HepG2 (cell line): Measurements from ENCODE around the gene LRRC63. TPM values are rescaled to one million over a fixed set of nuclear protein-coding genes. Genes with fewer than 3 reads are reported as not detected.

ENCODE experiments used
- ATAC-seq: fragments of 200-7000 bp; cut with Tn5 transposase; 3 replicates; pipeline ENCODE4 v1.9.1; 2020; ENCODE audit warnings: mild to moderate bottlenecking, moderate library complexity
- BruUV-seq: library from RNA; stranded (reverse); fragments of 400-500 nt; replicated peaks from 2 replicates; lab custom pipeline; 2021; lab: Mats Ljungman, UMichigan
- CTCF ChIA-PET: fragments of 300-600 bp; formaldehyde crosslinking; extraction: SDS; loops from one replicate; lab custom pipeline; 2021; ENCODE audit warnings: low total read pairs, inconsistent platforms, low intra/inter-chr PET ratio; lab: Yijun Ruan, JAX
- POLR2A ChIA-PET: fragments of 350-600 bp; sonication (Branson Sonifier 250); formaldehyde crosslinking; loops from one replicate; lab custom pipeline; 2020; ENCODE audit warnings: antibody characterized with exemption, inconsistent platforms; lab: Yijun Ruan, JAX
- DNase-seq: peaks from one replicate; pipeline ENCODE4 v3.0.0-alpha.2; 2015; ENCODE audit warnings: low spot score
- FAIRE-seq: peaks from 3 replicates; lab custom pipeline; 2011; peaks lifted over from hg19 to GRCh38; lab: Jason Lieb, UNC
- H2AFZ ChIP-seq: one replicate; pipeline ENCODE4 v1.6.1; 2011; ENCODE audit warnings: low read length, inconsistent platforms
- H3K27ac ChIP-seq: fragments of 300-600 bp; 3 replicates; pipeline ENCODE4 v1.8.0; 2011; ENCODE audit warnings: mixed run types, mild to moderate bottlenecking, mixed read lengths, low read length, inconsistent platforms; ENCODE audit not compliant: insufficient read depth; ENCODE audit errors: extremely low read length
- H3K27me3 ChIP-seq, 2 experiments: fragments of 200-600 bp in 1 of 2; 2 replicates in 1 of 2; 3 replicates in 1 of 2; pipeline versions ENCODE4 v1.6.0 to v1.8.0; 2011; ENCODE audit warnings: low read length in 2 of 2, mild to moderate bottlenecking in 2 of 2, moderate library complexity in 2 of 2, inconsistent platforms in 1 of 2; ENCODE audit not compliant: insufficient read depth in 2 of 2, control insufficient read depth in 1 of 2
- H3K36me3 ChIP-seq, 2 experiments: fragments of 200-600 bp in 1 of 2; replicated peaks in 1 of 2; 2 replicates in 1 of 2; 3 replicates in 1 of 2; pipeline versions ENCODE4 v1.5.1 to v1.8.0; 2011; ENCODE audit warnings: low read length in 2 of 2, inconsistent platforms in 1 of 2; ENCODE audit not compliant: insufficient read depth in 2 of 2, control insufficient read depth in 1 of 2
- H3K4me1 ChIP-seq: 2 replicates; pipeline ENCODE4 v1.5.1; 2012; ENCODE audit warnings: low read length, inconsistent platforms; ENCODE audit not compliant: insufficient read depth
- H3K4me2 ChIP-seq: 2 replicates; pipeline ENCODE4 v1.6.0; 2011; ENCODE audit warnings: low read depth, low read length, inconsistent platforms
- H3K4me3 ChIP-seq, 3 experiments: fragments of 200-600 bp in 1 of 3; sonication (generic), shearing (Covaris generic) in 1 of 3; replicated peaks in 1 of 3; 2 replicates each; pipeline ENCODE4 v1.5.1; 2011 to 2016; ENCODE audit warnings: low read length in 3 of 3, inconsistent platforms in 2 of 3, low read depth in 2 of 3, mild to moderate bottlenecking in 2 of 3, control low read depth in 1 of 3, mixed read lengths in 1 of 3; ENCODE audit not compliant: insufficient read depth in 1 of 3
- H3K79me2 ChIP-seq: one replicate; pipeline ENCODE4 v1.6.1; 2011; ENCODE audit warnings: low read length, inconsistent platforms; ENCODE audit not compliant: insufficient read depth
- H3K9ac ChIP-seq: 2 replicates; pipeline ENCODE4 v1.6.0; 2011; ENCODE audit warnings: mild to moderate bottlenecking, low read depth, low read length, inconsistent platforms; ENCODE audit not compliant: insufficient read depth
- H3K9me3 ChIP-seq: 2 replicates; pipeline ENCODE4 v1.5.1; 2012; ENCODE audit warnings: mild to moderate bottlenecking, low read length
- H4K20me1 ChIP-seq: 2 replicates; pipeline ENCODE4 v1.6.0; 2011; ENCODE audit warnings: inconsistent platforms, mild to moderate bottlenecking, low read length, moderate library complexity; ENCODE audit not compliant: insufficient read depth
- CREM ChIP-seq, 2 experiments: sonication (generic) in 1 of 2; formaldehyde crosslinking in 1 of 2; IDR thresholded peaks; 2 replicates each; pipeline versions ENCODE4 v1.4.0 to v1.6.1; 2016 to 2020; ENCODE audit warnings: antibody characterized with exemption in 1 of 2, mild to moderate bottlenecking in 1 of 2, missing genetic modification reagents in 1 of 2
- FOXC1 ChIP-seq: sonication (generic); formaldehyde crosslinking; IDR thresholded peaks from 2 replicates; pipeline ENCODE4 v1.8.0; 2022; ENCODE audit warnings: mild to moderate bottlenecking, missing genetic modification reagents, borderline replicate concordance
- NFATC3 ChIP-seq: sonication (generic); formaldehyde crosslinking; IDR thresholded peaks from 2 replicates; pipeline ENCODE4 v1.5.1; 2020; ENCODE audit warnings: mild to moderate bottlenecking, missing genetic modification reagents
- NFKBIZ ChIP-seq: IDR thresholded peaks from 2 replicates; pipeline ENCODE4 v1.6.1; 2018; ENCODE audit warnings: missing genetic modification reagents, missing compliant biosample characterization
- SRSF1 ChIP-seq: fragments of 200-400 bp; formaldehyde crosslinking; optimal IDR thresholded peaks from 2 replicates; pipeline ENCODE3; 2017; ENCODE audit warnings: mild to moderate bottlenecking, low read depth, low read length, moderate library complexity
- ZBTB14 ChIP-seq: sonication (generic); formaldehyde crosslinking; IDR thresholded peaks from 2 replicates; pipeline ENCODE4 v1.4.0; 2020; ENCODE audit warnings: missing genetic modification reagents
- ZNF281 ChIP-seq: sonication (generic); formaldehyde crosslinking; IDR thresholded peaks from 2 replicates; pipeline ENCODE4 v1.4.0; 2020; ENCODE audit warnings: missing genetic modification reagents, borderline replicate concordance
- ZNF292 ChIP-seq: sonication (generic); formaldehyde crosslinking; IDR thresholded peaks from 2 replicates; pipeline ENCODE4 v1.8.1; 2022; ENCODE audit warnings: mild to moderate bottlenecking, low read depth, missing genetic modification reagents, borderline replicate concordance
- ZNF737 ChIP-seq: sonication (generic); formaldehyde crosslinking; IDR thresholded peaks from 2 replicates; pipeline ENCODE4 v1.5.0; 2020; ENCODE audit warnings: missing genetic modification reagents, mild to moderate bottlenecking, borderline replicate concordance
- ZNF747 ChIP-seq: sonication (generic); formaldehyde crosslinking; IDR thresholded peaks from 2 replicates; pipeline ENCODE4 v1.8.1; 2023; ENCODE audit warnings: missing genetic modification reagents, mild to moderate bottlenecking, borderline replicate concordance
- ZNF784 ChIP-seq: sonication (generic); formaldehyde crosslinking; IDR thresholded peaks from 2 replicates; pipeline ENCODE4 v1.5.1; 2020; ENCODE audit warnings: missing genetic modification reagents, mild to moderate bottlenecking, borderline replicate concordance
- ZSCAN12 ChIP-seq: sonication (generic); formaldehyde crosslinking; IDR thresholded peaks from 2 replicates; pipeline ENCODE4 v1.9.0; 2021; ENCODE audit warnings: mild to moderate bottlenecking, missing genetic modification reagents
- WGBS: methylation state at CpG from one replicate; pipeline ENCODE4 v1.1.6; 2017; ENCODE audit warnings: low lambda C conversion rate; 5-methylcytosine and 5-hydroxymethylcytosine counted together
- in situ Hi-C: cut with HindIII; loops from 2 replicates; pipeline ENCODE4 v1.10.0; 2017; ENCODE audit warnings: low pct_unique_long_range_greater_than_20kb; ENCODE audit not compliant: extremely low pct_ligation_motif_present
- intact Hi-C: fragments of 100-400 bp; cut with micrococcal nuclease; formaldehyde crosslinking; loops from one replicate; pipeline ENCODE4 v1.10.0; 2022; ENCODE audit not compliant: unreplicated experiment
- polyA plus RNA-seq, 8 experiments: library from polyadenylated mRNA; depleted of rRNA in 3 of 8; stranded (reverse) in 7 of 8; unstranded in 1 of 8; fragments of >200 nt; fragmentation: Illumina TruSeq in 4 of 8; extraction: Trizol in 4 of 8; gene quantifications; 2 replicates each; pipeline versions ENCODE4 v1.2.1 to v1.2.3, GENCODE V29; 2011 to 2016; ENCODE audit warnings: low read depth in 4 of 8, missing spikeins in 1 of 8, mixed read lengths in 1 of 8; ENCODE audit not compliant: insufficient read depth in 1 of 8
- total RNA-seq, 5 experiments: library from RNA; depleted of rRNA; stranded (reverse); fragments of >200 nt; fragmentation: Illumina TruSeq; extraction: Trizol; gene quantifications; 2 replicates each; pipeline ENCODE4 v1.2.3, GENCODE V29; 2016; ENCODE audit warnings: low read depth in 1 of 5

The LRRC63 gene
- total and polyA plus RNA-seq, 2 of the 13 experiments (the other 11 are each of a cell fraction or from before 2014, with no cell fraction given): not detected

- TF ChIP-seq ZNF281 (CRISPR knock-in tag) (no peak), ZNF292 (CRISPR knock-in tag) (no peak), ZSCAN12 (CRISPR knock-in tag) (no peak), SRSF1 (no peak), ZNF784 (CRISPR knock-in tag) (no peak)
- TF ChIP-seq, all 625 proteins: peak for 0
These were observed 47.1 kb upstream of the LRRC63 start (continued) for GRCh38 chr13:46164661-46165060.

GRCh38 chr13:46165485-46166223 is 46.1 kb upstream of the LRRC63 start:
- in situ Hi-C loops (no loop called here), intact Hi-C loops (no loop called here)
- Histone ChIP-seq H3K79me2 (no peaks in the 10 kb centered on the region), H3K9ac (no peak overlapping the region), H4K20me1 (no peaks in the 10 kb centered on the region), H3K27me3 (no peaks in the 10 kb centered on the region), H3K36me3 (no peaks in the 10 kb centered on the region), H3K4me1 (peaks cover 5% of the 10 kb centered on the region; the same call in 1 of the 2 replicates), H3K27ac (no peak overlapping the region), H3K9me3 (no peaks in the 10 kb centered on the region), H3K4me2 (no peak overlapping the region), H2AFZ (no peak overlapping the region), H3K4me3 (no peak overlapping the region)
- FAIRE-seq (no peak), DNase-seq (no peak), ATAC-seq (no peak)
- no peak for TF ChIP-seq ZBTB14 (CRISPR knock-in tag)
- TF ChIP-seq NFKBIZ: no peak
- TF ChIP-seq FOXC1: no peak
- TF ChIP-seq NFATC3 (CRISPR knock-in tag): no peak
- no peak for TF ChIP-seq ZNF737
- TF ChIP-seq CREM (IDR thresholded peaks at IDR 0.05): no peak
- no peak for TF ChIP-seq CREM (CRISPR knock-in tag; IDR thresholded peaks at IDR 0.05)
- no peak for TF ChIP-seq ZNF747 (CRISPR knock-in tag)
- WGBS: 19% methylated on average over 5 of the region's 5 CpGs
- BruUV-seq: no TSS peak
- CTCF ChIA-PET: no interaction called here
- POLR2A ChIA-PET: no interaction called here
